Choroid plexus epithelial cell (primary cell): ENCODE results near the gene DNAJC4.

Experiments used
- DNase-seq: peaks from one replicate; pipeline ENCODE4 v3.0.0-alpha.2; 2010; ENCODE audit warnings: low read depth
- H3K4me3 ChIP-seq: 2 replicates; pipeline ENCODE4 v1.5.1; 2011; ENCODE audit warnings: low read depth, mild to moderate bottlenecking, control low read depth, low read length, moderate library complexity
- TF ChIP-seq, protein P1 (sequence below): conservative IDR thresholded peaks from 2 replicates; pipeline ENCODE4 v1.5.1; 2011; ENCODE audit warnings: low read depth, mild to moderate bottlenecking, control low read depth, inconsistent platforms, low read length, moderate library complexity

DNAJC4 gene

DNA sequence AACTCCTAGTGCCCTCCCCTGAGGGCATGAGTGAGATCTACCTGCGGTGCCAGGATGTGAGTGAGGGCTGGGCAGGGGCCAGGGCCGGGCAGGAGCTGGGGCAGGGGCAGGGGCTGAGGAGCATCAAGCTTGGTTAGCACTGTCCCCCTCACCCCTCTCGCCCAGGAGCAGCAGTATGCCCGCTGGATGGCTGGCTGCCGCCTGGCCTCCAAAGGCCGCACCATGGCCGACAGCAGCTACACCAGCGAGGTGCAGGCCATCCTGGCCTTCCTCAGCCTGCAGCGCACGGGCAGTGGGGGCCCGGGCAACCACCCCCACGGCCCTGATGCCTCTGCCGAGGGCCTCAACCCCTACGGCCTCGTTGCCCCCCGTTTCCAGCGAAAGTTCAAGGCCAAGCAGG, 10.1 kb upstream of the DNAJC4 start:
- TF ChIP-seq, protein P1, sequence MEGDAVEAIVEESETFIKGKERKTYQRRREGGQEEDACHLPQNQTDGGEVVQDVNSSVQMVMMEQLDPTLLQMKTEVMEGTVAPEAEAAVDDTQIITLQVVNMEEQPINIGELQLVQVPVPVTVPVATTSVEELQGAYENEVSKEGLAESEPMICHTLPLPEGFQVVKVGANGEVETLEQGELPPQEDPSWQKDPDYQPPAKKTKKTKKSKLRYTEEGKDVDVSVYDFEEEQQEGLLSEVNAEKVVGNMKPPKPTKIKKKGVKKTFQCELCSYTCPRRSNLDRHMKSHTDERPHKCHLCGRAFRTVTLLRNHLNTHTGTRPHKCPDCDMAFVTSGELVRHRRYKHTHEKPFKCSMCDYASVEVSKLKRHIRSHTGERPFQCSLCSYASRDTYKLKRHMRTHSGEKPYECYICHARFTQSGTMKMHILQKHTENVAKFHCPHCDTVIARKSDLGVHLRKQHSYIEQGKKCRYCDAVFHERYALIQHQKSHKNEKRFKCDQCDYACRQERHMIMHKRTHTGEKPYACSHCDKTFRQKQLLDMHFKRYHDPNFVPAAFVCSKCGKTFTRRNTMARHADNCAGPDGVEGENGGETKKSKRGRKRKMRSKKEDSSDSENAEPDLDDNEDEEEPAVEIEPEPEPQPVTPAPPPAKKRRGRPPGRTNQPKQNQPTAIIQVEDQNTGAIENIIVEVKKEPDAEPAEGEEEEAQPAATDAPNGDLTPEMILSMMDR = no peak
- DNase-seq = no peak

DNA sequence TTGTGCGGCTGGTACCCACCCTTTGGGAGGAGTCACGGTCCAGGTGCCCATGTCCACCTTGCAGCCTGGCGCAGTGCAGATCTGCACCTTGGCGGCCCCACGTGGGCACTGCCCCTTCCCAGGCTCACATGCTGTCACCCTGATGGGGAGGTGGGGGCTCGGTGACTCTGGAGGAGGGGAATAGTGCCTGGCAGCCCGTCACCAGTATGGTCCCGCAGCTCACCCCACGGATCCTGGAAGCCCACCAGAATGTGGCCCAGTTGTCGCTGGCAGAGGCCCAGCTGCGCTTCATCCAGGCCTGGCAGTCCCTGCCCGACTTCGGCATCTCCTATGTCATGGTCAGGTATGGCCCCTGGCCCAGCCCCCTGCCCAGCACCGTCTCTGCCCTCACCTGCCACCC, 9.6 kb upstream of the DNAJC4 start:
- TF ChIP-seq, protein P1 = no peak
- H3K4me3 ChIP-seq = no peak overlapping the region
- no peak for DNase-seq

More for the DNA sequence above, 10.1 kb upstream of the DNAJC4 start:
- H3K4me3 ChIP-seq = no peak overlapping the region

DNA sequence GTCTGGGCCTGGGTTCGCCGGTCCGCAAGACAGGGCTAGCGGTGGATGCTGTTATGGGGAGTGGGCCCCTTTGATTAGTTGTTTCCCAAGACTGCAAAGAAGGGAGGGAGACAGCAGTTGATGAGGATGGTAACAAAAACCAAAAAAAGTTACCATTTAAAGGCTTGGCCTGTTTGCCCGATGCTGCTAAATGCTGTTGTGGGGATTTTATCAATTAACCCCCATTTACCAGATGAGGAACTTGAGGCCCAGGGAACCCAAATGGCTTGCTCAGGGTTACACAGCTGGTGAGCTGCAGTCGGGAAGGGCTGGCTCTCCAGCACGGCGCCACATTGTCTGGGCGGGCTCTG, 7.7 kb upstream of the DNAJC4 start:
- TF ChIP-seq, protein P1 = no peak
- H3K4me3 ChIP-seq = no peak overlapping the region
- no peak for DNase-seq

DNA sequence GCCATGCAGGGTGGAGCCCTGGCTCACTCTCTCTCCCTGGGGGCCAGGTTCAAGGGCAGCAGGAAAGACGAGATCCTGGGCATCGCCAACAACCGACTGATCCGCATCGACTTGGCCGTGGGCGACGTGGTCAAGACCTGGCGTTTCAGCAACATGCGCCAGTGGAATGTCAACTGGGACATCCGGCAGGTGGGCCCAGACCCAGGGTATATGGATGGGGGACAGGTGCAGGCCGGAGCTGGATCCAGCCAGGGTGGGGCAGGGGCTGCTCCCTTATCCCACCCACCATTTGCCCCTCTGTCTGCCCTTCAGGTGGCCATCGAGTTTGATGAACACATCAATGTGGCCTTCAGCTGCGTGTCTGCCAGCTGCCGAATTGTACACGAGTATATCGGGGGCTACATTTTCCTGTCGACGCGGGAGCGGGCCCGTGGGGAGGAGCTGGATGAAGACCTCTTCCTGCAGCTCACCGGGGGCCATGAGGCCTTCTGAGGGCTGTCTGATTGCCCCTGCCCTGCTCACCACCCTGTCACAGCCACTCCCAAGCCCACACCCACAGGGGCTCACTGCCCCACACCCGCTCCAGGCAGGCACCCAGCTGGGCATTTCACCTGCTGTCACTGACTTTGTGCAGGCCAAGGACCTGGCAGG, 7.2 kb upstream of the DNAJC4 start:
- no peak overlapping the region for H3K4me3 ChIP-seq
- DNase-seq = no peak
- TF ChIP-seq, protein P1 = no peak

DNA sequence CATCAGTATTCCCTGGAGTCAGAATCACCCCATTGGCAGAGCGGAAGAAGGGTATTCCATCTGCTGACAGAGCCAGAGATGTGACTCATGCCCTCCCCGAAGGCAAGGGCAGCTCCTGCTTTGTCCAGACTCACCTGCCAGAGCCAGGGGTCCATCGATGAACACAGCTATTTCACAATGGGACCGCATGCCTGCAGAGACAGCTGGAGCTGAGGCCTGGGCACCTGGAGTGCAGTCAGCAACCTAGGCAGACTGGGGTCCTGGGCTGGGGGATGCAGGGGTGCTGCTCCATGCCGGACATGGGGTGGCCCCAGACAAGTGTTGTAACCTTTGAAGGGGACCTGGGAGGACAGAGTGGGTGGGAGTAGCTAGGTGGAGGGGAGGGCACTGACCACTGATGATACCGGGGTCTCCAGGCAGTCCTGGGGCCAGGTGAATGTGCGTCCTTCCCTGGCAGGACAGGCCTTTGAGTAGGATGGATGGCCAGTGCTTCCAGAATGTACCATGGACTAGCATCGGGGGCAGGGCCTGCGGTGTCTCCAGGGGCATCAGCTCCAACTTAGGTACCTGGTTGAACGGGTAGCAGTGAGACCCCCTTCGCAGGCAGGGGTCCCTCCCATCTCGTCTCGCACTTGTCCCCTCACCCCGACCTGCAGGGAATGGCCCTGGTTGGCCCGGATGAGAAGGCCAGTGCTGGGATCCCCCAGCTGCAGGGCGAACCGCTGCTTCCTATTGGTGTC, 6.0 kb upstream of the DNAJC4 start:
- DNase-seq = no peak
- no peak overlapping the region for H3K4me3 ChIP-seq

DNA sequence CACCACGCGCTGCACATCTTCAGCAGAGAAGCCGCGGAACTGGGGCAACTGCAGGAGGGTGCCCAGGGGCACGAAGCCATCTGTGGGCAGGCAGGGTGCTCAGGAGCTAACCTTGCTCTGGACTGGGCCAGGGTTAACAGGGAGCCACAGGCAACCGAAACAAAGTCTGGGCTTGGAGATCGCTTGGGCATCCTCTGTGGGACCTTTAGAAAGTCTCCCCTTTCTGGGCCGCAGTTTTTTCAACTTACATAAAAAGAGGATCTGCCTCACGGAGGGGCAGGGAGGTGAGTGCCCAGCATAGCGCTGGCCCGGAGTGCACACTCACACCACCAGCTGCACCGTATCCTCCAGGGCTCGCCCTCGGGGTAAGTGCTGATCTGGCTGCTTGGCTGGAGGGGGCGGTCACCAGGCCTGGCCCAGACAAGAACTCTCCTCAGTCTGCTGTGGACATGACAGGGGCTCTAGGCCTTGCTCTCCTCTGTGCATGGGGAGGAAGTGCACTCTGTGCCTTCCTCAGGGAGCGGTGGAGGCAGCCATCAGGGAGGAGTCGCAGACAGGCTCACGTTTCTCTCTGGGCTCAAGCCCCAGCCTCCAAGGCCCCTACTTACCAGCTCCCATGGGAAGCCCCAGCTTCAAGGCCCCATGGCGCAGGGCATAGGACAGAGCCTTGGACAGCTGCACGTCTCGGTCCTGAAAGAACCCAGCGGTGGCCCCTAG, 5.3 kb upstream of the DNAJC4 start:
- peak overlapping the region; percentile 87 for H3K4me3 ChIP-seq
- TF ChIP-seq, protein P1 = no peak
- no peak for DNase-seq

More for the DNA sequence above, 6.0 kb upstream of the DNAJC4 start:
- TF ChIP-seq, protein P1 = no peak
